ENCODE data around the gene NEDD4L.

NEDD4L gene

DNA sequence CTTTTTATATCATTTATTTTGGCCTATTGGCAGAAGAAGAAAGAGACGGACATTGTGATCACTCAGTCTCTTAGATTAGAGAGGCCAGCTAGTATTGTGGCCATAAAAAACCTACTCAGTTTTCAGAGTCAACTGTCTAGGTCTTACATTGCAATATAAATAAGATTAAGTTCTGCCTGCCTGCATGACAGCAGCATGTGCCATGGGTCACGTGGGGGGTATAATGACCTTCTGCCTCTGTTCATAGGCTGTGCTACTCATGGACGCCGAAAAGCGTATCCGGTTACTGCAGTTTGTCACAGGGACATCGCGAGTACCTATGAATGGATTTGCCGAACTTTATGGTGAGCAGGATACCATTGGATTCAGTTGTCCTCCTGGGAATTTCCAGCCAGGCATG lies 346.4 kb downstream of the NEDD4L start:
- DNase-seq: no peak

DNA sequence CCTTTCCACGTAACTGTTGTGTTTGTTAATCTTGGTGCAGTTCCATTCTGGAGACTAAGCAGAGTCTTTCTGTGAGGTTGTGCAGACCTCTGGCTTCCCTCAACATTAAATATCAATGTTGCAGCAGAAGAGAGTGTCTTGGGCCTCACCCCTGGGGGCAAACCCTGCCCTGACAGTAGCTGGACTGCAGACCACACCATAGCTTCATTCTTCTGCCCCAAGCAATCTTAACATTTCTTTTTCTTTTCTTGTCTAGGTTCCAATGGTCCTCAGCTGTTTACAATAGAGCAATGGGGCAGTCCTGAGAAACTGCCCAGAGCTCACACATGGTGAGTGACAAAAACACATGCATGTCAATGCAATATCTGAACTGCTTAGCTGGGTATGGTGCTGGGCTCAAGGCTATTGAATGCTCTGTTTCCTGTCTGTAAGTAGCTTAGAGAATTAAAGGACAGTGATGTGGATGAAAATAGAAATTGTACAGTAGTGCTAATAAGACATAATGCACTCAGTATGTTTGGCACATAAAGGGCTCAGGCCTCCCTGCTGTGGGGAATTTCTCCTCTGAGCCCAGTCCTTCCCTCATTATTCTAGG lies 347.3 kb downstream of the NEDD4L start:
- no peak for DNase-seq

DNA sequence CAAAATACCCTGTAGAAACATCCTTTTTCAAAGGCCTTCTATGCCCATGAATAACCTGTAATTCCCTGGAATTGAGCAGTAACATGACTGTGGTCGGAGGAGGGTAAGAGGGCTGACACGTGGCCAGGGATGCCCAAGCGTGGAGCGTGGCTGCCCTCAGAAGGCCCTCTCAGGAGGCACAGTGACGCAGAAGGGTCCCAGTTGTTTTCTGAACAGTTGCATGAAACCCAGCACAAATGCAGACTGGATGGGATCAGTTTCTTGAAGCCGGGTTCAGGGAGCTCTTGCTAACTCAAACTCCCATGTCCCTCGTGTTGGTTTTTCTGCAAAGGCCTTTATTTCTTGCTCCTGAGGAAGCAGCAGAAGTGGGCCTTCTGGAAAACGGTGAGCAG lies 347.9 kb downstream of the NEDD4L start:
- no peak for DNase-seq

DNA sequence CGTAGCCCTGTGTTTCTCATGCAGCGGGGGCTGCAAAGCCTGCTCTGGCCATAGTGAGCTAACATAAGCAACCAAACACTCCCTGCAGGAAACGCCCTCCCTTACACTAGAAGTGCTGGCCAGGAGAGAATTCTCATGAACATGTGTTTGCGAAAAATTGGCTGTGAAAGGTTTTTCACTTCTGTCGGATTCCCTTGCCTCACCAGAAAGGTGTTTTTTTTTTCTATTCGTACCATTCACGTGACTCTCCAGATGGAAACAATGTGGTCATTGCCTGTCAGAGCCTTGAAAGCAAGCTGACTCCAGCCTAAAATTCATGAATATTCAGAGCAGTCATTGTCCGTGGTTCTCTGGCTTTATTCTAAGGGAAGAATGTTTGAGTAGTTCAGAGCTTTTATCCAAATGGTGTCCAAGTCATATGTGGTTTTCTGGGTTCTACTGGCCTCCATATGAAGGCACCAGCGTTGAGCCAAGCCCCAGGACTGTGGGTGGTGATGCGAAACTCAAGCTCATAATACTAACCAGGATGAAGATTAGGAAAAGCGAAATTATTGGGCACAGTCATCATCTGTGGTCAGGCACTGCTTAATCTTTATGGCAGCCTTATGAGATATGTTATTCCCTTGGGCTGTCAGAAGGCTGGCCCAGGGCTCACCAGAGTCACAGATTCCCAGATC lies 348.4 kb downstream of the NEDD4L start:
- no peak for DNase-seq

DNA sequence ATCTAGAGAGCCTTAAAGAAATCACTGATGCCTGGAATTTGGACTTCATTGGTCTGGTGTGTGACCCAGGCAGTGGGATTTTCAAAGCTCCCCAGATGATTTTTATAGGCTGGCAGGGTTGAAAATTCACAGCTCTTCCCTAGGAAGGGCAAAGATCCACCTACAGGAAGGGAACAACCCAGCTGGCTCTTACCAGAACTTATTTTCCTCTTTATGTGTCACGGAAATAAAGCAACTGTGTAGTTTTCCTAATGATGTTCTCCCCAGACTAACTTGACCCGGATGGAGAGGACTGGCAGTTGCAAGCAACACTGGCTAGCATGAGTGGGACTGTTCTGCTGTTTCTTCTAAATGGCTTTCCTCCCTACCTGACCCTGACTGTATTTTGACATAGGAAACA lies 349.3 kb downstream of the NEDD4L start:
- DNase-seq: no peak

DNA sequence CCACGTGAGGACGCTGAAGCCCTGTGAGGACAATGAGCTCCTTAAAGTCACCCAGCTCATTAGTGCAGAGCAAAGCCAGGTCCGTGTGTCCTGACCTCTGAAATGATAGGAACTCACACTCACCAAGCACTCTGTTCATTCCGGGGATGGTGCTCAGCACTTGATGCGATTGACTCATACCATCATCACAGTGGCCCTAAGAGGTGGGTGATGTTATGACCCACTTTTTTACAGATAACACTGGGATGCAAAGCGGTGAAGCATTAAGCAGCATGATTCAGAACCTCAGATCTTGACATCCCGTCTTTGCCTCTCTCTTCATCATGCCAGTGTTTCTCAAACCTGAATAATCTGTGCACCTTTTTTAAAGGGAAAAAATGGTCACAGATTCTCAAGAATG lies 350.0 kb downstream of the NEDD4L start:
- no peak for DNase-seq

DNA sequence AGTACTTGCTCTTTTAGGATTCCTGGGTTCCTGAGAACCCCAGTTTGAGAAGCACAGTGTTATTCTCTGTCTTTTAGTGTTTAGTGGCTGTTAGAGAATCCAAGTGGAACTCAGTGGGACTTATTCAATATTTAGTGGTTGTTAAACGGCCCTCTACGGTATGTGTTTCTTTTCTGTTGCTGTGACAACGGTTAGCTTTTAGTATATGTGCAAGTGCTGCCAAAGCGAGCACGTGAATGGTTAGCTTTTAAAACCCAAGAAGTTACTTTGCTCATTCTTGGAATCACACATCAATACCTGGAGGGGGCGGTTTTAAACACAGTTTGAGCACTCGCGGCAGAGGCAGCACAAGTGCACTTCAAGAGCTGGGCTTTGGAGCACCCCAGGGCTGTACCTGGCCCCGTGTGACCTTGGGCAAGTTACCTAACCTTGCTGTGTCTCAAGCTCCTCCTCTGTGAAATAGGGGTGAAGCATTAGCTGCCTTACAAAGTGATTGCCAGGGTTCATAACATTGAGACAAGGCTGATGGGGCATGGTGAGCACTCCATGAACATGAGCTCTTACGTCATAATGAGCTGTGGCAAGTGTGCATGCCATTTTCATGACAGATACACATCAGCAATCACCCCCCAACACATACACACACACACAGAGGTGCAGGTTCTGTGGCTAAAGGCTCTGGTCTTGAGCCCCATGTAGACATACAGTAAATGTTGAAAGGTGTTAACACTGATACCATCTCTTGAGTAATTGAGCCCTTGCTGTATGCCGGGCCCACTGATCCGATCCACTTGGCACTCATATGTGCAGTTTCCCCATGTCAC lies 350.8 kb downstream of the NEDD4L start:
- DNase-seq: no peak

DNA sequence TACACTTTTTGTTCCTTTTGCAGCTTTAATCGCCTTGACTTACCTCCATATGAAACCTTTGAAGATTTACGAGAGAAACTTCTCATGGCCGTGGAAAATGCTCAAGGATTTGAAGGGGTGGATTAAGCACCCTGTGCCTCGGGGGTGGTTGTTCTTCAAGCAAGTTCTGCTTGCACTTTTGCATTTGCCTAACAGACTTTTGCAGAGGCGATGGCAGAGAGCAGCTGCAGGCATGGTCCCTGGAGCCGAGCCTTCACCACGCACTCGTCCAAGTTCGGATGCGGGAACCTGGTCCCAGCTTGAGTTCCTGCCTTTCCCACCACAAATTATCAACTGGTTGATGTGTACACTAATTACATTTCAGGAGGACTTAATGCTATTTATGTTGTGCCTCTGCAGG lies 352.1 kb downstream of the NEDD4L start:
- no peak for DNase-seq

DNA sequence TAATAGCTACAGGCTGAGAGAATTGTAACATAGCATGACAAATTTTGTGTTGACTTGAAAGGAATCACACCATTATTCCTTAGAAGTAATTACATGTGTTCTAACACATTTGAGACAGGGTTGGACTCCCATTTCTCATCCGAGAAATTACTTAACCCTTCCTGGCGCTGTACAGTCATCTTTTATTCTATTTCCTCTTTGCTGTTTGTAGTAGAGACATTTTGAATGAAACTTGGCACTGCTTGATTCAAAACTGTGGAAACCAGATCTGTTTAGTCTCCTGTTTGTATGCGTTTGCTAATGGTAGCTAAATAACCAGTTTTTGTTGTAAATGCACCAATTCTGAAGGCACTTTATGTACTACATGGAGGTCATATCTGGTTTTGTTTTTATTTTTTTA lies 352.9 kb downstream of the NEDD4L start:
- no peak for DNase-seq

DNA sequence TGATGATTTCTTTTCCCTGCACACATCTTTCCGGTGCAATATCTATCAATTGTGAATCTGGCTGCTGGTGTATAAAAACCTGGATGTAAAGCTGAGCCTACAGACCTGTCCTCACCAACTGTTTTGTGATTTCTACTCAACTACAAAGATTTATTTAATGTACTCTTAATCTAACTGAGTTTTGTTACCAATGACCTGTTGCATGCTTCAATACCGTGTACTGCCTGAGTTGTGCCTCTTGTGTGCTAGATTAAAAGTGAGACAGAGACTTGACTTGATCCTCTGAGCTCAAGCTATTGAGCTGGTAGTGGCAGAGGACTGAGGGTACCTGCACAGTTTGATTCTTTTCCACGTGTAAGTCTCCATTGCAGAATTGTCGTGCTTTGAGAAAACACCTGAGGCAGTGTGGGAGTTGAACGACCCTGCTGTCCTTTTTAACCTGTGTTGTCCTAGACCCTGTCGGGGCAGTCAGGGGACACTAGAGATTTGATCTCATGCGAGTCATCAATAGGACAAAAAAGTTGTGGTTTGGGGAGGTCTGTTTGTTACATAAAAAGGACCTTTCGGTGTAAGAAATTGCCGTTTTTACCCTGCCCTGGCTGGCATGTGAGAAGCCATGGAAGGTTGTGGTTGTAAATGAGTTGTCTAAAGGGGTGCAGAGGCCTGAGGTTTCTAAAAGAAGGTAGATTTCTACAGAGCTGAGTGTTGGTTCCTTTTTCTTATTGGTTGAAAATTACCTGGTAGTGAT lies 353.5 kb downstream of the NEDD4L start:
- no peak for DNase-seq

DNA sequence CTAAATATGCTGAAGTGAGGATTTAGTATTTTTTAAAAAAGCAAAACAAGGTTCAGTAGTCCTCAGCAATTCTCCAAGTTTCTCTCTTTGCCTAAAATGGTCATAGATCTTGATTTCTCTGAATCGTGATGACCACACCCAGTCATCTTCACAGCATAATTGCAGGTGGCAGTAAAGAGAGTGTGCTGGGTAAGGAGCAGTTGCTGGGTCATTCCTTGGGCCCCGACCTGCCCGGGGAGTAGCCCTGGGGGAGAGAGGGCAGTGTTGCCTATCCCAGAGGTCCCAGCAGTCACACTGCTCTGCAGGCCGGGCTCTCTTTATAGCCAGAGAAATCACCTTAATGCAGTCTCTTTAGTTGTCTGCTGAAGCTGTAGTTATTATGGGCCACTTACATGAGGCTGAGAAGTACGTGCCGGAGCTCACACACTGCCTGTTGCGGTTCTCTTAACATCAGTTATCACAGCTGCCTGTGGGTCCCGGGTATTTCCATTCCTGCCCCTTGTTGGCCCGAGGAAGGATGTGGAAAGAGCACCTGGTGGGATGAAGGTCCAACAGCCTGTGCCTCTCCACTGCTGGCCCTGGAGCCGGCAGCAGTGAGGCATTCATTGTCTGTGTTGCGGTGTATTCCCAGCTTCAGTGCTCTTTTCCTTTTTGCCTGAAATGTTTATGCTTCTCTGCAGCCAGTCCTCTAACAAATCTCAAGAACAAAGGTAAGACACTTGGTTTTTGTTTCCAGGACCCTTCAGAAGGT lies 354.8 kb downstream of the NEDD4L start:
- no peak for DNase-seq

DNA sequence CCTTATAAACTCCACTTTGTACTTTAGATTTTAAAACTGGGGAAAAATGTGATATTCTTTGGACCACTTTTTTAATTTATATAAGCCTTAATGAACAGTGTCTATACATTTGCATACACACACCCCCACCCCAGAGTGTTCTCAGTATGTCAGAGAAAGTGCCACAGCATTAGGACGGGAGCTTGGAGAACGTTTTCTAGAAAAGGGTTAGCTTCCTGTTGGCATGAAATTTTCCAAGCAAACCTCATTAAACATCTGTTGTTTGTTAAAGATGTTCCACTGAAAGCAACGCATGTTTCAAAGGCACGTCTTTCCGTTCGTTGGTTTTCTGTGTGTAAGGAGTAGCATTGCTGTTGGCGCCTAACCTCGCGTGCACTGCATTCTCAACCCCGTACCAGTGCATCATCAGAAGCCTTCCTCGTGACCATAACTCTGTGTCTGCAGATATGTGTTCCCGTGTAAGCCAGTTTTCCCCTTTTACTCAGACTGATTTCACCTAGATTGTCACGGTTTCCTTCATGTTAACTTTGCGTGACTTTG lies 356.4 kb downstream of the NEDD4L start:
- no peak for DNase-seq

DNA sequence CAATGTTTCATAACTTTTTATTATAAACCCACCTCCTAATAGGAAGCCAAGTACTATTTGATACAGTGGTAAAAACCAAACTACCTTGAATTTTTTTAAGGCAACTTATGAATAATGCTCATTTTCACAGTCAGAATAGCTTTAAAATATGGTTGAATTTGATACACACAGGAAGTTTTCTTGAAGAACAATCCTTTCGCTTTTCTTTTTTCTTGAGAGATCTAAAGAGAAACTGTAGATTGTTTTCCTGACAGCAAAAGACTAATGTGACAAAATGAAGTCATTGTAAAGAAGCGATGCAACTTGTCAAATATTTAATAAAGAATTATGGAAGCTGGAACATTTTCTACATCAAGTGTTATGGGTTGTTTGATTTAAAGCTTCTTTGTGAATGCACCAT lies 357.2 kb downstream of the NEDD4L start:
- no peak for DNase-seq

DNA sequence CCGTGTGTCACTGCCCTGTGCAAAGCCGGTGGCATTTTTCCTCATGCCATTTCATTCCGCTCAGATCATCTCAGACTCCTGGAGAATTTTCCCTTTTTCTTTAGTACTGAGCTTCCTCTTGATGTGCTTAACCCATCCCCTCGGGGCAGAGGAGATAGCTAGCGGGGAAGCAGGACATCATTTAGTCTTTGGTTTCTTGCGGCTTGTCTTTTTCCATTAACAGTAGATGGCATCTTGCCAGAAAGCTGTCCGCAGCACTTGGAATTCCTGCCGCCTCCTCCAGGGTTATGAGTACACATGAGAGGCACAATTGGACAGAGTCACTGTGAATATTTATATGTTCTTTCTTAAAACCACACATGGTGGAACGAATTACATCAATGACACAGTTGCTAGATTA lies 358.2 kb downstream of the NEDD4L start:
- no peak for DNase-seq

DNA sequence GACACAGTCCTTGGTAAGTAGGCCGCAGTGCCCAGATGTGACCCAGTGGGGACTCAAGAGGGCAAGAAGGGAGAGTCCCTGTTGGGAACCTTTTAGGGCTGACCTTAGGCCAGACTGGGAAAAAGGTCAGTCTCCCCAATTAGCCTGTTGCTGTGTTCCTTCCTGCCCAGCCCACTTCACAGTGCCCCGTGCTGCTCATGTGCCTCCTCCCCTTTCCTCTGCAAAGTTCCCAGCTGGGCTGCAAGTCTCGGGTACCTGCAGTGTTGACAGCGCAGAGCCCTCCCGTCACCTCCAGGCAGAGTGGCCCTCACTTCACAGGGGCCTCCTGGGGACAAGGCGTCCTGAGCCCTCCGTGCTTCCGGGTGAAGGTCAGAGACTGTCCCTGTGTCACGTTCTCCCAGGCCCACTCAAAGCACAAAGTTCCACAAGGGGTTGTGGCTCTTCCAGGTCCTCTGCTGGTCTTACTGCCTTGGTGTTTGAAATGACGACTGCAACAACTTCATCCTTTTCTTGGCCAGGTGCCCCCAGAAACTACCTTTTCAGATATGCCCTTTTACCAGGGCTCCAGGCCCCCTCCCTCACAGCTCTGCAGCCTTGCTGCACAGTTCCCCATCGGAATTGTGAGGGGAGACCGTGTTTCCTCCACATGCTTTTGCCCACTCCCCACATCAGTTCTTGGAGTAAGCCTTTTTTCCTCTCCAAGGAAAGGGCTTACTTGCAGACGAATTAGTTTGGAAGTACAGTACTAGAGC lies 359.1 kb downstream of the NEDD4L start:
- DNase-seq: no peak

DNA sequence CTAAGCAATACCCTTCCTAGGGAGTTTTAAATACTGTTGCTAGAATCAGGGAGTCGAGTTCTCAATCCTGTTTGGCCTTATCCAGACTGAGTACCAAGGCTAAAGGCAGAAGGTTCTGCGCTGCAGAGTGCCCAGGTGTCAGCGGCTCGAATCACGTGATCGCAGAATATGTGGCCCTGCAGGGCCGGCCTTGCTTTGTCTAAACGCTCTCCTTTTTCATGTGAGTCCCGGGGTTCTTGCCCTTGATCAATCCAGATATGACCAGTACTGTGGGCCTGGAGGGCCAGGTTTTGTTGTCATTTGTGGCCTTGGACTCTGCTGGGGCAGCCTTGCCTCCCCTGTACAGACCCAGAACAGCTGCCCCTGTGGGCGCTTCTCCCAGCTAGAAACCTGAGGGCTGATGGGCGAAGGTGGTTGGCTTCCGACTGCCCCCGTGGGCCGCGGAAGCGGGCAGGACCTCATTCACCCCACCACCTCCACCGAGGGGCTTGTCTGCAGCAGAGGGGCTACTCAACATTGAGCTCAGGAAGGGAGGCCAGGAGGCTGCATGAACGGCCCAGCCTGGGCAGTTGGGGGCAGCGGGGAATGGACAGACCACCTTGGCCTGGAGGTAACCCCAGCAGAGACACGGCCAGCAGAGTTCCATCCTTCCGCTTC lies 359.9 kb downstream of the NEDD4L start:
- no peak for DNase-seq

DNA sequence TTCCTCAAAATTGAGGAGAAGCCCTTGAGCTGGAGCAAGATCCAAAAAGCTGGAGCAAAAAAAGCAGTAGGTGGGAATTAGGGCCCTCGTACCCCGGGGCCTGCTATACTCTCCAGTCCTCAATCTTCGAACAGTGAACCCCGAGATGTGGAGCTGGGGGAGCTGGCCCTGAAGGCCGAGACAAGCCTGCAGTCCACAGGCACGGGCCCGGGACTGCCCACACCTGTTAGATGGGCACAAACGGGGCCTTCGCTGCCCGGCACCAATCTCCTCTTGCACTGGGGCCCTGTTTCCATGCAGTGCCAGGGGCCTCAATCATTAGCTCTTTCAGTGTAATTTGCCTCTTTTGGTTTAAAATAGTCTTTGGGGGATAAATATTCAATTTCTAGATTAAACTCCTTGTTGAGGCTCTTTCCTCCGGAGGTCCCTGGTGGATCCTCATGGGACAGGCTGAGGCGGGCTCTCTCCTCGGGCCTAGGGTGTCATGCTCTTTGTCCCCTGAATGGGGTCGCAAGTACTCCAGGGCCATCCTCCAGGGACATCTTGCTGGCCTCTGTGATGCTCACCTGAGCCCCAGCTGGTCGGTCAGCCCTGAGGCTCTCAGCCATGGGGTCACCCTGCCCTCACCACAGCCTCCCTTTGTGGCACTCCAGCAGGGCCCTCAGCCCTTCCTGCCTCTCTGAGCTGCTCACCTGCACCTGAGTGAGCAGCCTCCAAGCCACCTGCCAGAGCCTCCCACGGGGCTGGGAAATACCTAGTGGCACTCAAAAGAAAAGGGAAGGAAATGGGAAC lies 361.3 kb downstream of the NEDD4L start:
- DNase-seq: no peak

DNA sequence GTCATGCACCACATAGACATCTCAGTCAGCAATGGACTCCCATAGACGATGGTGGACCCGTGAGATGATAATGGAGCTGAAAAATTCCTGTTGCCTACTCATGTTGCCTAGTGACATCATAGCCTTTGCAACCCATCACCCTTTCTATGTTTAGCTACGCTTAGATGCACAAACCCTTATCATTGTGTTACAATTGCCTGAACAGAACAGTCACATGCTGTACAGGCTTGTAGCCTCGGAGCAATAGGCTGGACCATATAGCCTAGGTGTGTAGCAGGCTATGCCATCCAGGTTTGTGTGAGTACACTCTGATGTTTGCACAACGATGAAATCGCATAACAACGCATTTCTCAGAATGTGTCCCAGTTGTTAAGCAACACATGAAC lies 363.2 kb downstream of the NEDD4L start:
- no peak for DNase-seq

DNA sequence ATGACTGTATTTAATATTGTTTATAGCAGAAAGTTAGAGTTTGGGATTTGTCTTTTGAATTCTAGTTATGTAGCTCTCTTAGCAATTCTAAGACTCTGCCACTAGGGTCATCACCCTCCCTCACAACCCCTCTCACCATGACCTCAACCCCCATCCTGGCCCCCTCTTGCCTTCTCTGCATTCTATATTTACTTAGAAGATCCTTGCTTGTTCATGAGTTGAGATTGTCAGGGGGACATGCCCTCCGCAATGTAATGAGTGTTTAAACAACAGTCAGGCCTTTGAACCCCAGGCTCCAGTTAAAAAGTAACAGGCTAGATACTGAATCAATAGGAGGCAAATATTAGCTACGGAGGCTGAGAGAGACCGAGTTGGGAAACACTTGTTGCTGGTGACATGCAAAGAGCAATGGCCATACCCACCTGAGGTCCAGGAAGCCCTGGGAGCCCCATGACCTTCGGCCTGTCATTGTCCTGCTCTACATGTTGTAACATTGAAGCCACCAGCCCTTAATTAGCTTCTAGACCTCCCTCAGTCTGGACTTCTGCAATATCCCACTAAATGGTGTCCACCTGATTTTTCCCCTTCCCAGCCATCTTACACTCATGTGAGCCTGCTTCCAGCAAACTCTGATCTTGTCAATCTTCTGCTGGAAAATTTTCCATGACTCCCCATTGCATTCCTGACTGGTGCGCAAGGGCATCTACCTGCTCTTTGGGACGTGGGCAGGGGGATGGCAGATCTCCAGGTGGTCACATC lies 363.8 kb downstream of the NEDD4L start:
- no peak for DNase-seq

DNA sequence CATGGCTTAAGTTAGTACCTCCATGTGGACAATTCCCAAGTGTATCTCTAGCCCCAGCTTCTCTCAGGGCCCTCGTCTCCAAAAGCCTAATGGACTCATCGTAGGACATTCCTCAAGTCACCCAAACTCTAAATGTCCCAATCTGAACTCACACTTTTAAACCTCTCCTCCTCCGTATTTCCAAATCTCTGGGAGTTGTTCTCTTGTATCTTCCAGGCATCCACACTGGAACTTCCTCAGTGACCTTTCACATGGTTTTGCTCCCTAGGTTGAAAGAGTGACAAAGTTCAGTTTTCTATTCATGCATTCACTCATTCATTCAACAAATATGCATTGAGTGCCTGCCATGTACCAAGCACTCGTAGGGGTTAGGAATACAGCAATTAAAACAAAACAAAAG lies 364.6 kb downstream of the NEDD4L start:
- DNase-seq: no peak
